HepG2 (cell line): ENCODE data around the gene PTPRE.

Source experiments
- AKAP8 ChIP-seq: sonication (generic); formaldehyde crosslinking; IDR thresholded peaks from 2 replicates; pipeline ENCODE4 v1.5.1; 2020; ENCODE audit warnings: mild to moderate bottlenecking, missing genetic modification reagents
- CBX5 ChIP-seq: sonication (generic); formaldehyde crosslinking; IDR thresholded peaks from 2 replicates; pipeline ENCODE4 v1.4.0; 2020; ENCODE audit warnings: missing genetic modification reagents, borderline replicate concordance
- CTCF ChIP-seq: sonication (generic); formaldehyde crosslinking; IDR thresholded peaks from 2 replicates; pipeline ENCODE4 v1.5.0; 2020; ENCODE audit warnings: mild to moderate bottlenecking, missing genetic modification reagents, moderate library complexity
- FOXK2 ChIP-seq: fragments of 450-650 bp; IDR thresholded peaks from 2 replicates; pipeline ENCODE4 v1.6.1; 2016
- KLF15 ChIP-seq: sonication (generic); formaldehyde crosslinking; IDR thresholded peaks from 2 replicates; pipeline ENCODE4 v1.8.1; 2023; ENCODE audit warnings: borderline replicate concordance, mild to moderate bottlenecking, inconsistent platforms, missing genetic modification reagents, mixed read lengths
- NR3C1 ChIP-seq: sonication (generic); formaldehyde crosslinking; IDR thresholded peaks from 2 replicates; pipeline ENCODE4 v1.4.0; 2020; ENCODE audit warnings: missing genetic modification reagents
- SOX13 ChIP-seq, 3 experiments: fragments of 450-650 bp in 1 of 3; sonication (generic) in 1 of 3; formaldehyde crosslinking in 1 of 3; IDR thresholded peaks in 2 of 3; conservative IDR thresholded peaks in 1 of 3; 2 replicates each; pipeline versions ENCODE4 v1.5.0 to v1.6.1; 2016 to 2020; ENCODE audit warnings: antibody characterized with exemption in 1 of 3, mild to moderate bottlenecking in 1 of 3, missing compliant biosample characterization in 1 of 3, missing genetic modification reagents in 1 of 3, moderate library complexity in 1 of 3
- WIZ ChIP-seq: sonication (generic); formaldehyde crosslinking; IDR thresholded peaks from 2 replicates; pipeline ENCODE4 v1.5.1; 2020; ENCODE audit warnings: mild to moderate bottlenecking, missing genetic modification reagents
- ZBTB33 ChIP-seq: sonication (generic); formaldehyde crosslinking; IDR thresholded peaks from 2 replicates; pipeline ENCODE4 v1.4.0; 2020; ENCODE audit warnings: missing genetic modification reagents

GRCh38 chr10:127974911-127975310 is 68.0 kb downstream of the PTPRE start:
- TF ChIP-seq ZBTB33 (CRISPR knock-in tag) (no peak), WIZ (CRISPR knock-in tag) (no peak), AKAP8 (CRISPR knock-in tag) (no peak), CTCF (no peak), CBX5 (CRISPR knock-in tag) (no peak), SOX13 (IDR thresholded peaks at IDR 0.05) (no peak), SOX13 (CRISPR knock-in tag; conservative IDR thresholded peaks at IDR 0.05 in 1 of 2, IDR thresholded peaks at IDR 0.05 in 1 of 2) (no peak), NR3C1 (CRISPR knock-in tag) (no peak), KLF15 (CRISPR knock-in tag) (no peak), FOXK2 (no peak)
